Mammary epithelial cell (primary cell): ENCODE results near the gene LMNTD2.

Source experiments
- CTCF ChIP-seq, 2 donors: IDR thresholded peaks in 1 of 2; conservative IDR thresholded peaks in 1 of 2; 2 replicates each; pipeline ENCODE4 v1.5.1; 2011 to 2012; ENCODE audit warnings: inconsistent platforms in 2 of 2, low read length in 2 of 2, mild to moderate bottlenecking in 2 of 2, control low read depth in 1 of 2, low read depth in 1 of 2; ENCODE audit not compliant: insufficient read depth in 1 of 2; ENCODE audit errors: extremely low read depth in 1 of 2
- EZH2 ChIP-seq: IDR thresholded peaks from 2 replicates; pipeline ENCODE4 v1.6.1; 2012; ENCODE audit warnings: low read length, inconsistent platforms, borderline replicate concordance

- TF ChIP-seq CTCF (conservative IDR thresholded peaks at IDR 0.05 in 1 of 2, IDR thresholded peaks at IDR 0.05 in 1 of 2; ENCODE audit: extremely low read depth in 1 of 2, insufficient read depth in 1 of 2, low read depth in 1 of 2, low read length in 2 of 2) (no peak), EZH2 (no peak)
Measured at GRCh38 chr11:603154-603553, 42.6 kb upstream of the LMNTD2 start.
